GM19035 (cell line): ENCODE measurements around the gene SLX4.
"Not testable (repeated sequence)": the region's sequence is repeated elsewhere in the genome, so short reads cannot be mapped to it uniquely, and the experiment has no call there.

Experiments
- ATAC-seq: cut with Tn5 transposase; IDR thresholded peaks from one replicate; pipeline ENCODE4 v1.9.1; 2021; ENCODE audit not compliant: unreplicated experiment

The SLX4 gene, protein sequence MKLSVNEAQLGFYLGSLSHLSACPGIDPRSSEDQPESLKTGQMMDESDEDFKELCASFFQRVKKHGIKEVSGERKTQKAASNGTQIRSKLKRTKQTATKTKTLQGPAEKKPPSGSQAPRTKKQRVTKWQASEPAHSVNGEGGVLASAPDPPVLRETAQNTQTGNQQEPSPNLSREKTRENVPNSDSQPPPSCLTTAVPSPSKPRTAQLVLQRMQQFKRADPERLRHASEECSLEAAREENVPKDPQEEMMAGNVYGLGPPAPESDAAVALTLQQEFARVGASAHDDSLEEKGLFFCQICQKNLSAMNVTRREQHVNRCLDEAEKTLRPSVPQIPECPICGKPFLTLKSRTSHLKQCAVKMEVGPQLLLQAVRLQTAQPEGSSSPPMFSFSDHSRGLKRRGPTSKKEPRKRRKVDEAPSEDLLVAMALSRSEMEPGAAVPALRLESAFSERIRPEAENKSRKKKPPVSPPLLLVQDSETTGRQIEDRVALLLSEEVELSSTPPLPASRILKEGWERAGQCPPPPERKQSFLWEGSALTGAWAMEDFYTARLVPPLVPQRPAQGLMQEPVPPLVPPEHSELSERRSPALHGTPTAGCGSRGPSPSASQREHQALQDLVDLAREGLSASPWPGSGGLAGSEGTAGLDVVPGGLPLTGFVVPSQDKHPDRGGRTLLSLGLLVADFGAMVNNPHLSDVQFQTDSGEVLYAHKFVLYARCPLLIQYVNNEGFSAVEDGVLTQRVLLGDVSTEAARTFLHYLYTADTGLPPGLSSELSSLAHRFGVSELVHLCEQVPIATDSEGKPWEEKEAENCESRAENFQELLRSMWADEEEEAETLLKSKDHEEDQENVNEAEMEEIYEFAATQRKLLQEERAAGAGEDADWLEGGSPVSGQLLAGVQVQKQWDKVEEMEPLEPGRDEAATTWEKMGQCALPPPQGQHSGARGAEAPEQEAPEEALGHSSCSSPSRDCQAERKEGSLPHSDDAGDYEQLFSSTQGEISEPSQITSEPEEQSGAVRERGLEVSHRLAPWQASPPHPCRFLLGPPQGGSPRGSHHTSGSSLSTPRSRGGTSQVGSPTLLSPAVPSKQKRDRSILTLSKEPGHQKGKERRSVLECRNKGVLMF (N-terminal part only)

GRCh38 chr16:3611146-3611975, at the start of gene SLX4:
SLX4 (minus strand) TSS chr16:3611606; CDS start chr16:3608964, 2,642 bp downstream.
- ATAC-seq, result peak; percentile 86

GRCh38 chr16:3659251-3659650, 47.8 kb upstream of the SLX4 start:
- ATAC-seq, result no peak

GRCh38 chr16:3656491-3657468, 45.4 kb upstream of the SLX4 start:
- no peak for ATAC-seq

DNA sequence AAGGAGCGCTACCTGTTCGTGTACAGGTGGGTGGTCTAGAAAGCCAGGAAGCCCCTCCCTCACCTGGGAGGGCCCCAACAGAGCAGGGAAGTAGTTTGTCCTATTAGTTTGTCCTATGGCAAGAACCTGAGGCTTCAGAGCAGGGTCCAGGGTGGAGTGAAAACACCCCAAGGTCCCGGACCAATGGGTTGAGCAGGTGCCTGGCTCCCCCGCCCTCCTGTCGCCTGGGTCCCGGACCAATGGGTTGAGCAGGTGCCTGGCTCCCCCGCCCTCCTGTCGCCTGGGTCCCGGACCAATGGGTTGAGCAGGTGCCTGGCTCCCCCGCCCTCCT, 44.7 kb upstream of the SLX4 start:
- ATAC-seq, result not testable (repeated sequence)

DNA sequence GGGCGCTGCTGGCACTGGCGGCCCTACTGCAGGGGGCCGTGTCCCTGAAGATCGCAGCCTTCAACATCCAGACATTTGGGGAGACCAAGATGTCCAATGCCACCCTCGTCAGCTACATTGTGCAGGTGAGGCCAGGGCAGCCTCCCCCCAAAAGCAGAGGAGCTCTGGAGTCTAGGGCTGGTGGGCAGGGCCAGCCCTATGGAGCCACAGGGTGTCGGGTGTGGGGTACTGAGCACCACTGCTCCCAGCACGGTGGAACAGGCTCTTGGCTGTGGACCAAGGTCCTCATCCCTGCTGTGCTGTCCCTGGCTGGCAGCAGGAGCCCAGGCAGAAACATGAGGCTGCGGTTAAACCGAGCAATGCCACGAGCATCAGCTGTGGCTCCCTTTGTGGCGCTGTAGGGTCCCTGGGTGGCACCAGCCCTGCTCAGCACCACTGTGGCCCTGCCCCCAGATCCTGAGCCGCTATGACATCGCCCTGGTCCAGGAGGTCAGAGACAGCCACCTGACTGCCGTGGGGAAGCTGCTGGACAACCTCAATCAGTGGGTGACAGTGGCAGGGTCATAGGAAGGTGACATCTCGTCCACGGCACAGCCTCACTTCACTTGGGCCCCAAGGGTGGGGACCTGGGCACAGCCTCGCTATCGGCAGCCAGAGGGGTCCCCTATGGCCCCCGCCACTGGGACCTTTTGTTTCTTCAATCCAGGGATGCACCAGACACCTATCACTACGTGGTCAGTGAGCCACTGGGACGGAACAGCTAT, 44.2 kb upstream of the SLX4 start:
- no peak for ATAC-seq

GRCh38 chr16:3655030-3655395, 43.6 kb upstream of the SLX4 start:
- ATAC-seq, result no peak

GRCh38 chr16:3654249-3654991, 43.0 kb upstream of the SLX4 start, which contains the start of gene DNASE1:
DNASE1 (plus strand) TSS chr16:3654691; CDS start chr16:3655374, 683 bp downstream.
- peak; percentile 47 for ATAC-seq

GRCh38 chr16:3652373-3653195, 41.2 kb upstream of the SLX4 start:
- no peak for ATAC-seq

- no peak for ATAC-seq
Observed at GRCh38 chr16:3651461-3652372, 40.3 kb upstream of the SLX4 start.

DNA sequence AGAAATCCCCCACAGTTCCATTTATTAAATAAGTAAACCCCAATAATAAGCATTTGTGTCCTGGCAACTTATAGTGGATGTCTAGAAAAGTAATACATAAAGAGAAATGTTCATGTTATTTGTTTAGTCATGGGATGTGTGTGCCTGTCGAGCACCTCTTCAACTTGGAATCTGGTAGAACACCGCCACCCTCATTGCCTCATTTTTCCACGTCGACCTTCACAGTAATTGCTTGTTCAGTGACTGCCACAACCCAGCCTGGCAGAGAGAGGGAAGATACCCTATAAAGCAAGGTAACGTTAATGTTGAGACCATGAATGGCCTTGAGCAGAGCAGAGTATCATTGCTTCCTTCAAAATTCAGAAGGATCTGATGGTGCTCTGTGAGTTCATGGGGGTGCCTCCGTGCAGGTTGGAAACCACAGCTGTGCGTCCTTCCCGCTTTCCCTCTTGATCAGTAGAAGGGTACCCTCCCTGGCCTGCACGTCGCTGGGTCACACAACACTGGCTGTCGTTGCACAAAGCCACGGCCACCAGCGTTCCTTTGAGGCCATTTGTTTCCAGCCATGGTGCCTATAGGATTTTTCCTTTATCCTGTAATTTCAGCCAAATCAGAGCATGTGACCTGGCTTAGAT, 39.3 kb upstream of the SLX4 start:
- ATAC-seq, result no peak

DNA sequence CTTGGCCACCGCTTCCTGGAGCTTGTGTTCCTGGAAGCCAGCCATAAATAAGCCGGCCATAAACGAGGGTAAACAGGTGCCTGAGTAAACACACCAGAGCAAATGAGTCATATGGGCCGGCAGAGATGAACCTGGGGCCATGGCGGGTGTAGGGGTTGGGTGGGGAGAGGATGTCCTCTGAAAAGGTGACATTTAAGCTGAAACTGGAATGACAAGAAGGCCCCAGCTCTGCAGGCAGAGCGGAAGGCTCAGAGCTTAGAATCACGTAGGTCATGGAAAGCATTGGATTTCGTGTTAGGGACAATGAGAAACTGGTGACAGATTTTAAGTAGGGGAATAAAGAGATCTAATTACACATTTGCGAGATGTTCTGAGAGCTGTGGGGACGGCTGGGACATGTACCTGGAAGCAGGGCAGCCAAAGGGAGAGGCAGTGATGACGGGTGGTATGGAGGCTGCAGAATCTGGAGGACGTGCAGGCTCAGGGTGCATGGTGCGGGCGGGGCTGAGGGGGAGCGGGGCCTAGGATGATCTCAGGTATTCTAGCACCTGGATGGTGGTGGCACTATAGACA, 35.0 kb upstream of the SLX4 start:
- no peak for ATAC-seq

DNA sequence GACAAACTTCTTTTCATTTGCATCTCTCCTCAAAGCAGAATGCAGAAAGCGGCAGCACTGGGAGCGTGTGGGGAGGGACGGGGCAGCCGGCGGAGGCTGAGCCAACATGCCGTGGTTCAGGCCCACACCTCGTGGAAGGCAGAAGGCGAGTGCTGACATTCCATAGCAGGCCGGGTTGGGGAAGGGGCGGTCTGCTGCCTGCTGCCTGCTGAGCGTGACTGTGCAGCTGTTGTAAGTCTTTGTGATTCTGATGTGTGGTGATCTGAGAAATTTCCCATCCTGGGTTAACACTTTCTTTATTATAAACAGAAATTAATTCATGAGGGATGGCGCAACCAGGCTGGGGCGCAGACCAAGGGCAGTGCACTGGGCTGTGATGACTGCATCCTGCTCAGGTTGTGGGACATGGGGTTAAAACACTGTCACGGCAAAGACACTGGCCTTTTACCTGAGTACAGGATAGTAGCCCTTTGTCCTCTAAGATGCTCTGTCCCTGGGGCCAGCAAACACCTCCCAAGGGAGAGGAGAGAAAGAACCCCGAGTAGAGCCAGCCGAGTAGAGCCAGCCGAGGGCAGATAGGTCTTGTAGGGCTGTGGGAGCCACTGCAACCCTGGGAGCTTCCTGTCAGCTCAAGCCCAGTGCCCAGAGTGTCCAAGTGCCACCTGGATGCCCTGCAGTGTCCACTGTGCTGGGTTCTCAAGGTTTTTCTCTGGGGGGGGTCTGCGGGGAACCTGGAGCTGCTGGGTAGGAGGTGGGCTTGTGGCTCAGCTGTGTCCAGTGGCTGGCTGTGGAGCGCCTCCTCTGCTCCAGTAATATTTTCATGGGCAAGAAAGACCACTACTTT, 34.3 kb upstream of the SLX4 start:
- ATAC-seq, result no peak

DNA sequence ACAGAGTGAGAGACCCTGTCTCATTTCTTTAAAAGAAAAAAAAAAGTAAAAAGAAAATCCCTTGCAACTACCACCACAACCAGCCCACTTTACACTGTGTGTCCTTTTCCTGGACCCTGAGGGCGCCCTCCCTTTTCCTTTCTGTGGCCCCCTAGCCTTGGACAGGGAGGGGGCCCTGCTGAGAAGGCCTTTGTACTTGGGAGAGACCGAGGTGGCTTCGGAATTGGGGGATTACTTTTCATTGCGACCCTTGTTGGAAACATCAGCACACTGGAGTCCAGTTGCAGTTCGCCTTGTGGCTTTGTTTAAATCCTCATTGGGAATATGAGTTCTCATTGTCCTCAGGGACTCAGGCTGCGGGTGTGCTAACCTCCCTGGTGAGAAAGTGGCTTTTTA, 33.7 kb upstream of the SLX4 start:
- no peak for ATAC-seq

DNA sequence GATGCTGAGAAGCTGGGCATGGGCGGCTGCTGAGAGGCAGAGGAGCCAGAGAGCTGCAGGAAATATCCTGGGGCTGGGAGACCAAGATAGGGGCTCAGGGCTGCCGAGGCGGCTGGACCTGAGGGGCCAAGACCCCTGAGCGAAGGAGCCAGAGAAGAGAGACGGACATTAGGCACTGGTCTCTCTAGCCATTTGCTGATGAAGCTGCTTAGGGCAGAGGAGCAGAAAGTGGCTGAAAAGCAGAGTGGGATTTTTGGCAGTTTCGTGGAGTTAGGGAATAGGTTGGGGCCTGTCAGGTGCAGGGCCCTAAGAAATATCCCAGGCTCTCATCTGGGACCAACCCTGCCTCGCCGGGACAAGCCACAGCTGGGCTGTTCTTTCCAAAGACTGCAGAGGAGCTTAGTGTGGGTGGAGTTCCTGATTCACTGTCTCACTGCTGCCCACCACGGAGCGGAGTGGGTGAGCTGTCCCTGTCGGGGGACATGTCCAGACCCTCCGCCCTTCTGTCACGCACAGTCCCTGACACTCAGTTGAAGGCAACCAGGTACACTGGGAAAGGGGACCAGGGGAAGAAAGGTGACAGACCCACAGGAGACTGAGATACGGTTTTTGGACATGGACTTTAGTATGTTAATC, 31.8 kb upstream of the SLX4 start:
- no peak for ATAC-seq
